Fibroblast of peridontal ligament (primary cell): ENCODE results near the gene MCM10.
"Not testable (repeated sequence)": the region's sequence is repeated elsewhere in the genome, so short reads cannot be mapped to it uniquely, and the experiment has no call there.

Source experiments
- DNase-seq: peaks from one replicate; pipeline ENCODE4 v3.0.0-alpha.2; 2010; ENCODE audit errors: extremely low read depth

The MCM10 gene

DNA sequence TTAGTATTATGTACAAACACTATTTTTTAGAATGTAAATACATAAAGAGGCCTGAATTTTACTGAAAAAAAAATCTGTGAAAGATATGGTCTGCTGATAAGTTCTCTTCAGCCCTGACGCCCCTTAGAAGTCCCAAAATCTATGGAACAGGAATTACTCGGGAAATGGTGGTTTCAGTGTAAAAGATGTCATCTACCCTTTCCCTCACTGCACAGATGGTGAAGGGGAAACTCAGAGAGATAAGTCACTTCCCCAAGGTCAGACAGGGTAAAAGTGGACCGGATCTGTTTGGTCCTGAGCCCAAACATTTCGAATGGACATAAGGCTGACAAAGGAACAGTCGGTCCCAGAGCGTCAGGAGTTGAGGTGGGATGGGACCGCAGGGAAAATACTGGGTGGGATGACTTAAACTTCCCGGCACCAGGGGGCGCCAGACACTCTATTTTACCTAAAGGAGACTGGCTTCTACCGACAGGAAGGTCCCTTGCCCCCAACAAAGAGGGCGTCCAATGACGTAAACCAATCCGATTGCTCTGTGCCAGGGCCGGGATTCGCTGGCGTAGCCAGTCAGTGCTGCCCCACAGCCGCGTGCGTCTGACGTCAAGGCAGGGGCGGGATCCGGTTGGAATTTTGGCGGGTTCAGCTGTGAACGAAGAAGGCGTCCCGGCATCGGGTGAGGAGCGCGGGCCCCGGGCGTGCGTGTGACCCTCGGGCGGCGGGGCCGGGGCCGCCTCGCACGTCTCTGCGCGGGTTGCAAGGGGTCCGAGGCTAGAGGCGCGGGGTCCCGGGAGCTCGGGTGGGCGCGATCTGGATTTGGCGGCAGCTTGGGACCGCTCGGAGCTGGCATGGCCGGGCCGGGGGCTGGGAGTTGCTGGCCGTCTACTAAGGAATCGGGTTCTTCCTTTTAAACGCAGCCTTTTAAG is at the start of gene MCM10:
MCM10 (plus strand) TSS at position 625 of the 923 bp plus-strand sequence. CDS start 2,645 bp downstream, outside the sequence.
- DNase-seq = peak; percentile 99

DNA sequence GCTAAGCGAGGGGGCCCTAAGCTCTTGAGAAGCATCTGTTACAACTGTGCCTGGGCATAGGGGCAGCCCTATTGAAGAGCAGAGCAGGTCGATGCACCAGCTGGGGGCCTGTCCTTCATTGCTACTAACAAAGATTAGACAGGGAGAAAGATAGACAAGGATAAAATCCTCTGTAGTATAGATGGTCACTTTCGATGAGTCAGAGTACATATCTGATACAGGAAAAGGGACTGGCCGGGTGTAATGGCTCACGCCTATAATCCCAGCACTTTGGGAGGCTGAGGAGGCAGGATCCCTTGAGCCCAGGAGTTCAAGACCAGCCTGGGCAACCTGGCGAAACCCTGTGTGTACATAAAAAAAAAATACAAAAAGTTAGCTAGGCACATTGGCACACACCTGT is 47.8 kb upstream of the MCM10 start:
- DNase-seq = no peak

DNA sequence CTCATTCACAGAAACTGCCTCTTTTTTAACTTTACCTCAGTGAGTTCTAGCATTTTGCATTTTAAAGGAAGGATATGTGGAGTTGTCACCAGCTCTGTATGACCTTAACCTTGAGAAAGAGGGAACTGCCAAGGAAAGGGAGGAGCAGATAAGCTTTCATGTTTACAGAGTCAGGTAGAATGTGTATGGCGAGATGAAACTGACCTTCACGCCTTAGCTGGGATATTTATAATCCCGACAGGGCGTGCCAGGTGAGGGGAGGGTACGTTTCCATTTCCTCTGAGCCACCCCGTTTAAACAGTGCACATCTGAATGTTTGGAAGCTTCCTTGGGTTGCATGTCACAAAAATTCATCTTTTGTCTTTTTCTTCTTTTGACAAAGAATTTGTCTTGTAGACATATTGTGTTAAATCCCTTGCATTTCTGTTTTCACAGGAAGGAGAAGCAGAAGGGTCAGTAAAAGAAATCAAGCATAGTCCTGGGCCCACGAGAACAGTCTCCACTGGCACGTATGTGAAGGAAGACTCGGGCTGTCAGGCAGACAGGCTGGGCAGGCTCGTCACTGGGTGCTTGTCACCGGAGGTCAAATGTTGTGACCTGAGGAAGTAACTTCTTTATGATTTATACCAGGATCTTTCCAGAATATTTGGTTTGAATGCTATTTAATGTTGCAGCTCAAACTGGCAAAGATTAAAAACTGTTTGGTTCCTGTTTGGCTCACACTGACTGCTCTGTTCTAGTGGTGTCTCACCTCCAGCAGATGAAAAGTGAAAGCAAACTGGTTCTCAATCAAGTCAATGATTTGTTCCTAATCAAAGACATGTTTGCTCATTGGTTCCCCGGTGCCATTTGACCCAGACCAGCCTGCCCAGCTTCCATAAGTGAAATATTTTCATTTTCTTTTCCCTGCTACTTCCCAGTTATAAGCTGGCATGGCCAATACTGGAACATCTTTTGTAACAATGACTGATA is 45.2 kb upstream of the MCM10 start:
- DNase-seq = no peak

DNA sequence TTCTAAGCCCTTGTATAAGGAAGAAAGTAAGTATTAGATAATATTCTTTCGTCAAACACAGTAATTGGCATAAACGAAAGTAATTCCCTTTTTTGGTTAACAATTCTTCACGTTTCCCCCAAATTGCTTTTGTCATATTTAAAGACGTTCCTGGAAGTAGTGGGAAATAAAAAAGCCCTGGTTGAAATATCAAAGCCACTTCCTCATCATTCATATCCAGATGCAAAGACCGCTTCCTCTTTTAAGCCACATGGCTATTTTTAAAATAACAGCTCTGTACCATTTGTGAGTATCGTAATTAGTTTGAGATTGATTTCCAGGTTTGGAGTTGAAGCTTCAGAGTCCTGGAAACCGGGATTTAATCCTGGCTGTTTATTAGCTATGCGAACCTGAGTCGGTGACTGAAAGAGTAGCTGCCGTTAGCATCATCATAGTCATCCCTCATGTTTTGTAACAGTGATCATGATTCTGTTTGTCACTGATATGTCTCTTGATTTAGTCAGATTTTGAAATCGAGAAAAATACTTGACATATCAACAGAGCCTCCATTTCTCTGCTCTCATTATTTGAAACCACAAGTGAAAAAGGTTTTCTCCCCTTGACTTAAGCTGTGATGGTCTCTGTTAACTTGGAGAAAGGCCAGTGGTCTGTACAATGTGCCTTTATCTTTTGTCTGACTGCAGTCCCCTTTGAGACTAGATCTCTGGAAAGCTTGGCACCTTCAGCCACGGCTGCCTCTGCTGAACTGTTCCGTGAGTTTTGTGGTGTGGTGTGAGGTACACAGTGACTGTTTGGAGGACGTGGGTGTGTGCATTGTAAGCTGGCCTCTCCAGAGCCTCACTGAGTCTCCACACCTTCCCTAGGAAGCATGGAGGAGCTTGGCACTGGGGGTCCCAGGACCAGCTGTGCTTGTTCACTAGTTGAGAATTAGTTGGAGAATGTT is 43.2 kb upstream of the MCM10 start:
- no peak for DNase-seq

DNA sequence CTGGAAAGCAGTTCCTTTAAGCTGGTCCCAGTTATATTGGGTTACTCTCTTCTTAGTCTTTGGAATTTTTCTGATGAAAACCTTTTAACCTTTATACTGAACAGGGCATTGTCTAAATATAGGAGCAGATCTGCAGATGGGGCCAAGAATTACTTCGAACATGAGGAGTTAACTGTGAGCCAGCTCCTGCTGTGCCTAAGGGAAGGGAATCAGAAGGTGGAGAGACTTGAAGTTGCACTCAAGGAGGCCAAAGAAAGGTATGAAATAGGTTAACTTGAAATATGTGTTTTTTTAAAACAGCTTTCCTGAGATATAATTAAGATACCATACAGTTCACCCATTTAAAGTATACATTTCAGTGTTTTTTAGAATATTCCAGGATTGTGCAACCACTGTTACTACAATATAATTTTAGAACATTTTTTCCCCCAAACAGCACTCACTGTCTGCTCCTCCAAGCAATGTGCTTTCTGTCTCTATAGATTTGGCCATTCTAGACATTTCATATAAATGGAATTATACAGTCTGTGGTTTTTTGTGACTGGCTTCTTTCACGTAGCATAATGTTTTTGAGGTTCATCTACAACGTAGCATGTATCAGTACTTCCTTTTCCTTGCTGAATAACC is 42.5 kb upstream of the MCM10 start:
- no peak for DNase-seq

DNA sequence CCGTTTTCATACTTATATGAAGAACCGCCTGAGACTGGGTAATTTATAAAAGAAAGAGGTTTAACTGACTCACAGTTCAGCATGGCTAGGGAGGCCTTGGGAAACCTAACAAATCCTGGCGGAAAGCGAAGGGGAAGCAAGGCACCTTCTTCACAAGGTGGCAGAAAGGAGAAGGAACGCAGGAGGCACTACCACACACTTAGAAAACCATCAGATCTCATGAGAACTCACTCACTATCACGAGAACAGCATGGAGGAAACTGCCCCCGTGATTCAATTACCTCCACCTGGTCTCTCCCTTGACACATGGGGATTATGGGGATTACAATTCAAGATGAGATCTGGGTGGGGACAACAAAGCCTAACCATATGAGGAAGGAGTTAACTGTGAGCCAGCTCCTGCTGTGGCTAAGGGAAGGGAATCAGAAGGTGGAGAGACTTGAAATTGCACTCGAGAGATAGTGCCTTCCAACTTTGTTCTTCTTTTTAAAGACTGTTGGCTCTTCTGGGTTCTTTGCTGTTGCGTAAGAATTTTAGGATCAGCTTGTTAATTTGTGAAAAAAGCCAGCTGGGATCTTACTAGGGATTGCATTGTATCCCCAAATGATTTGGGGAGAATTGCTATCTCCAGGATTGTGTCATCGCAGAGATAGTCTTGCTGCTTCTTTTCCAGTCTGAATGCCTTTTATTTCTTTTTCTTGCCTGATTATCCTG is 40.4 kb upstream of the MCM10 start:
- peak; percentile 30 for DNase-seq

DNA sequence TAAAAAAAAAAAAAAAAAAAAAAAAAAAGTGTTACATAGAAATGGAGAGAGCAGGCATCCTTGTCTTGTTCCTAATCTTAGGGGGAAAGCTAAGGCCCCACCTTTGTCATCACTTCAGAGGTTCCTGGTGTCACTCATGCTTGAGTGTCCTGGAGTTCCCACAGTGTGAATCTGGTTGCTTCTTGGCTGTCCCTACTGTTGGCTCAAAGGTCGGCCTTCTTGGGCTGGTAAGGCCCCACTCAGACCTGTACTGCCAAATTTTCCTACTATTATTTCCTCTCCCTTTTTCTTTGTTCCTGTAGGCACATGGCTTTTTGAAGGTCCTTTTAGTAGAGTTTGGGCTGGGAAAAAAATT is 39.9 kb upstream of the MCM10 start:
- no peak for DNase-seq

DNA sequence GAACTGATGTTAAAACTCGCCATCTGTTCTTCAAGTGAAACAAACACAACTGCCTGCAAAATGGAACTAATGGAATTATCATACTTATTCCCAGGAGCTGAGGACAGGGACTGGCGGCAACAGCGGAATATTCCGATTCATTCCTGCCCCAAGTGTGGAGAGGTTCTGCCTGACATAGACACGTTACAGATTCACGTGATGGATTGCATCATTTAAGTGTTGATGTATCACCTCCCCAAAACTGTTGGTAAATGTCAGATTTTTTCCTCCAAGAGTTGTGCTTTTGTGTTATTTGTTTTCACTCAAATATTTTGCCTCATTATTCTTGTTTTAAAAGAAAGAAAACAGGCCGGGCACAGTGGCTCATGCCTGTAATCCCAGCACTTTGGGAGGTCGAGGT is 24.7 kb upstream of the MCM10 start:
- no peak for DNase-seq

DNA sequence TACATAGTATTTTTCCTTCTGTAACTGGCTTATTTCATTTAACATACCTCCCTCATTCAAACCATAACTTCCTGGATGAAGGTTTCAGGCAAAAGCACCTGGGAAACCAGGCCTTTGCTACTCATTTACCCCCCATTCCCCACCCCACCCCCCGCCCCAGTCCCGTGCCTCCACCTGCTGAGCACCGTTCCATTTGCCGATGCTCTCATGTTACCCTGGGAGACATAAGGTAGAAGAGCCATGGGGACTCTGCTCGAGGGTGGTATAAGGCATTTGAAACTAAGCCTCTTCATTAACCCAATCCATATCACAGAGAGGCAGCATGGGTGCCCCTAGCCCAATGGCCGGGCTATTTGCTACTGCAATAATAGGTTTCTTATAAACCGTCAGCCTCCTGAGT is 22.2 kb upstream of the MCM10 start:
- DNase-seq = no peak

DNA sequence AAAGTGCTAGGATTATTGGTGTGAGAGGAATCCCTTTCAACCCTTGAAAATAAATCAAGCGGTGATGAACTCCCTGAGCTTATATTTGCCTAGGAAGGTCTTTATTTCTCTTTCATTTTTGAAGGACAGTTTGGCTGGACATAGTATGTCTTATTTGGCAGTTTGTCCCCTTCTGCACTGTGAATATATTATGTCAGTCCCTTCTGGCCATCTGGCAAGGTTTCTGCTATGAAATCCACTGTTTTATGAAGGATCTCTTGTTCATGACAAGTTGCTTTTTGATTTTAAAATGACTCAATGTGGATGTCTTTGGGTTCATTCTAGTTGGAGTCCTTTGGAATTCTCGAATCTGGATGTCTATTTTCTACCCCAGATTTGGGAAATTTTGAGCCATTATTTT is 21.7 kb upstream of the MCM10 start:
- DNase-seq = no peak

DNA sequence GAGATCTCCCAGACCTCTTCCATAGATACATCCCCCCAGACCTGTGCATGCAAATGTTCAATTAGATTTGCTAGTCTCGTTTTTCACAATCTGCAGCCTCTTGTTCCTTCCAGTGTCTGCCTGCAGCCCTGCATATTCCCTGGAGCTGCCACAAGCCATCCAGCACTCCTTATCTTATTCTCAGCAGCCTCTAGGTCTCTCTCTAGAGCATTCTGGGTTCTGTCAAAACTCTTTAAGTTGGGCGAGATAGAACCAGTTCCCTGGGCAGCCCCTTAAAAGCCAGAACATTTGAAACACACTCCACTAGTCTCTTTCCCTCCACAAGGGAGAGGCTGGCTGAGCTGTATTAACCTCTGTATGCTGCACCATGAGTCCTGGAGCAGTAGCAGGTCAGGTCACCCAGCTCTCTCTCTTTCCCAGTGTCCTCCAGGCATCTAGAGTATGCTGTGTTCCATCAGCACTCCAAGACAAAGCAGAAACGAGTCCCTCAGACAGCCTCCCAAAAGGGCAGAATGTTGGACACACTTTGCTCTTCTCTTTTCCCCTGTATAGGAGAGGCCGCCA is 20.6 kb upstream of the MCM10 start:
- no peak for DNase-seq

DNA sequence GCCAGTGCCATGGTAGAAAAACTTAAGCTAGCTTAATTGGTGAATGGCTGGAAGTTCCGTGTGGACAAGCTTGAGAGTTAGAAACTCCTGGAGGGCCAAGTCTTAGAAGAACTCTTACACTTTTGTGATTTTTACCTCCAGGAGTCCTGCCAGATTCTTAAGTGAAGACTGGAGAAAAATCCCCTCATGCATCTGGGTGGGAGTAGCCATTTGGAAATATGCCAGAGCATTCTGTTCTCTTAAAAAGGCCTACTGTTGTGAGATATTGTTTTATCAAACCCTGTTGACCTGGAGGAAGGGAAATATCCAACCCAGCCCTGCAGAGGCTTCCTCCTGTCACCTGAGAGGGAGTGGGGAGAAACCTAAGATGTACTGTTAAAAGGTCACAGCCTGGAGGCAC is 17.6 kb upstream of the MCM10 start:
- no peak for DNase-seq

DNA sequence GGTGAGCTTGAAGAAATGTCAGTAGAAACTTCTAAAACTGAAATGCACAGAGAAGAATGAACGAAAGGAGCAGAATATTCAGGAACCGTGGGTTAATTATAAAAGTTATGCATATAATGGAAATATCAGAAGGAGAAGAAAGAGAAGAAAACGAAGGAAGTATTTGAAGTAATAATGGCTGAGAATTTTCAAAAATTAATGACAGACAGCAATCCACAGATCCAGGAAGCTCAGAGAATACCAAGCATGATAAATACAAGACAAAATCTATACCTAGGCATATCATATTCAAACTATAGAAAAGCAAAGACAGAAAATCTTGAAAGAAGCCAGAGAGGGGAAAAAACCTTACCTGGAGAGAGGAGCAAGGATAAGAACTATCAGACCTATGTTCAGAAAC is 16.5 kb upstream of the MCM10 start:
- no peak for DNase-seq

DNA sequence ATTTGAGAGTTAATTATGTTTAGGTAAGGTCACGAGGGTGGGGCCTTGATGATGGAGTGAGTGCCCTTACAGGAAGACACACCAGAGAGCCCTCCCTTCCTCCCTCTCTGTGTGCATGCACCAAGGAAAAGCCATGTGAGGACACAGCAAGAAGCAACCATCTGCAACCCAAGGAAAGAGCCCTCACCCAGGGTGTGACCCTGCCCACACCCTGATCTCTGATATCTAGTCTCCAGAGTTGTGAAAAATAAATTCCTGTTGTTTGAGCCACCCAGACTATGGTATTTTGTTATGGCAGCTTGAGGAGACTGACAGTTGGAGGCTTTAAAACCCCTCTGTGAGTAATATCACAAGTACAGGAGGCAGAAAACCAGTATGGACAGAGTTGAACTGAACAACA is 15.0 kb upstream of the MCM10 start:
- DNase-seq = no peak

DNA sequence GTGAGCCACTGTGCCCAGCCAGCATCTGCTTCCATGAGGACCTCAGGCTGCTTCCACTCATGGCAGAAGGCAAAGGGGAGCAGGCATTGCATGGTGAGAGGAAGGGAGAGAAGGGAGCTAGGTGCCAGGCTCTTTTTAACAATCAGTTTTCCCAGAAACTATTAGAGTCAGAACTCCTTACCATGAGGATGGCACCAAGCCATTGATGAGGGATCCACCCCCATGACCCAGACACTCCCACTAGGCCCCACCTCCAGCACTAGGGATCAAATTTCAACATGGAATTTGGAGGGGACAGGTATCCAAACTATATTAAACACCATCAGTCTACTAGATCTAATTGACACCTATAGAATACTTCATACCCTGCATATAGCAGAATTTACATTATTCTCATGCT is 14.2 kb upstream of the MCM10 start:
- DNase-seq = no peak

DNA sequence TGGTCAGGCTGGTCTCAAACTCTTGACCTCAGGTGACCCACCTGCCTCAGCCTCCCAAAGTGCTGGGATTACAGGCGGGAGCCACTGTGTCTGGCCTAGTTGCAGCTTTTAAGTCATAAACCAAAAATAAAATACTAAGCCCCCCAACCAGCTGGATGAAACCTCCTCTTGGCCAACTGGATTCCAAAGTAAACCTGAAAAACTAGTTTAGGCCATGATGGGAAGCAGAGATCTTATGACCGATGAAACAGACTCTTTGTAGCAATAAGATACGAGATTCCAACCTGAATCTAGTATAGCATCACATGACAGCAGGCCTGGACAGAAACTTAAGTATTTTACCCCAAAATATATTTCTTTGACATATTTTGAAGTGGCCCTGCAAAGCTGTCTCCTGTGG is 9.1 kb upstream of the MCM10 start:
- no peak for DNase-seq

DNA sequence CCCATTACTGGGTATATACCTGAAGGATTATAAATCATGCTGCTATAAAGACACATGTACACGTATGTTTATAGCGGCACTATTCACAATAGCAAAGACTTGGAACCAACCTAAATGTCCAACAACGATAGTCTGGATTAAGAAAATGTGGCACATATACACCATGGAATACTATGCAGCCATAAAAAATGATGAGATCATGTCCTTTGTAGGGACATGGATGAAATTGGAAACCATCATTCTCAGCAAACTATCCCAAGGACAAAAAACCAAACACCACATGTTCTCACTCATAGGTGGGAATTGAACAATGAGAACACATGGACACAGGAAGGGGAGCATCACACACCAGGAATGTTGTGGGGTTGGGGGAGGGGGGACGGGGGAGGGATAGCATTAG is 5.5 kb upstream of the MCM10 start:
- not testable (repeated sequence) for DNase-seq

DNA sequence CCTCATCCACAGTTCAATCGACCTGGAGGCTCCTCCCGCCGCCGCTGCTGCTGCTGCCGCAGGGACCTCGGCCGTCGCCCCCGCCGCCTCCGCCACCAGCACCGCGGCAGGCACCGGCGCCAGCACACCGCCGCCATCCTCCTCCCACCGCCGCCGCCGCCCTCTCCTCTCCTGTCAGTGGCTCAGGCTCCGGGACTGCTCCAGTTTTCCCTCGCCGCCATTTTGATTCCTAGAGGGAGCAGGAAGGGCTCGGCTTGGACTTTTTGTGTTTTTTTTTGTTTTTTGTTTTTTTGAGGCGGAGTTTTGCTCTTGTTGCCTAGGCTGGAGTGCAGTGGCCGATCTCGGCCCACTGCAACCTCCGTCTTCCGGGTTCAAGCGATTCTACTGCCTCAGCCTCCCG is 3.0 kb upstream of the MCM10 start:
- no peak for DNase-seq

DNA sequence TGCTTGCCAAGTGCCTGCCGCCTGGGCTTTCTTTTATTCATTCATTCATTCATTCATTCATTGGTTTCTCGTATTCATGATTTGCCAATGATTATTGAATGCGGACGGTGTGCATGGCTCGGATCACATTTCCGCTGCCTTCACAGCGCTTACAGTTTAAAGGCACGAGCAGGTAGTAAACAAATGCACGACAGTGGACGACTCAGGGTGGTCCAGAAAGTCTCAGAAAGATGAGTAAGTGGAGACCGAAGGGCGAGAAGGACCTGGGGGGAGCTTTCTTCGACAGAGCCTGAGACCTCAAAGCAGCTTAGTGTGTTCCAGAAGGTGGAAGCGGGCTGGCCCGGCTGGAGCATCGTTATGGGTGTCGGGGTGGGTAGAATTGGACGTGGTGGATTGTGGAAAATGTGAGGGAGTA is 506 bp downstream of the MCM10 start:
- DNase-seq = no peak

DNA sequence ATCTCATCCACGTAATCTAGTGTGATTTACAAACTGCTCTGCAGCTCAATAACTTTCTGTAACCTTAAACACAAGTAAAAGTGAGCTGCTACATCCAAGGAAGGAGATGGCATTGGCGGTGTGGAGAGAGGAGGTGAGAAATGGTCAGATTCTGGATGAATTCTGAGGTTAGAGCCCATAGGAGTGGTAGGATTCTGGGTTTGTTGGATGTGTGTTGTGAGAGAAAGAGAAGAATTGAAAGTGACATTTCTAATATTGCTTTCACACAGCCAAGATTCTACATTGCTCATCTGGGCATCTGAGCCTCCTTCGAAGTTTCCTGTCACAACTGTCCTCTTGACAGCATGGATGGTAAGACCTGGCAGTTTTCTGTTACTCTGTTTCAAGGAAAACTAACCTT is 2.5 kb downstream of the MCM10 start:
- no peak for DNase-seq
